Measurements from ENCODE around the gene P4HB. TPM values are rescaled to one million over a fixed set of nuclear protein-coding genes. Genes with fewer than 3 reads are reported as not detected.
A peak's percentile ranks its signal among the peaks of the same experiment; 100 is the strongest.

P4HB gene
- total RNA-seq, 6 donors from 2014 or later, result 374 to 627 (median 531) TPM

DNA sequence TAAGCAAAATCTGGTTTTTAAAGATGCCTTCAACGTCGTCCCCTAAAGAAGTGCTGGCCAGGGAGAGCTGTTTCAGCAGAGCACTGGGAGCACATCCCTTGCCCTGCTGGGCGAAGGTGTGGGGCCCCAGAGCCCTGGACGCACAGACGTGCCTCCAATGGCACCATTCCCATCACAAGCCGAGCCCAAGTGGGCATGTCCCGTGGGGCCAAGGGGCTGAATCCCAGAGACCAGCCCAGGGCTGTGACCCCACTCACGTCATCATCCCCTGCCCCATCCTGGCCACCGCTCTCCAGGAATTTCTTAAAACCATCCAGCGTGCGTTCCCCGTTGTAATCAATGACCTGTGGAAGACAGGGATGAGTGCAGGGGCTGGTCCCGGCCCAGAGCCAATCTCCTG, 15.4 kb downstream of the P4HB start:
- Histone ChIP-seq H3K9me3 (no peaks in the 10 kb centered on the region), H3K4me3 (no peak overlapping the region), H3K27ac (no peak overlapping the region), H3K36me3 (peaks cover 34 to 80% (median 64%) of the 10 kb centered on the region in 4 donors), H3K27me3 (no peaks in the 10 kb centered on the region), H3K4me1 (peaks cover 0 to 10% (median 1%) of the 10 kb centered on the region in 4 donors)
- TF ChIP-seq, protein P1, sequence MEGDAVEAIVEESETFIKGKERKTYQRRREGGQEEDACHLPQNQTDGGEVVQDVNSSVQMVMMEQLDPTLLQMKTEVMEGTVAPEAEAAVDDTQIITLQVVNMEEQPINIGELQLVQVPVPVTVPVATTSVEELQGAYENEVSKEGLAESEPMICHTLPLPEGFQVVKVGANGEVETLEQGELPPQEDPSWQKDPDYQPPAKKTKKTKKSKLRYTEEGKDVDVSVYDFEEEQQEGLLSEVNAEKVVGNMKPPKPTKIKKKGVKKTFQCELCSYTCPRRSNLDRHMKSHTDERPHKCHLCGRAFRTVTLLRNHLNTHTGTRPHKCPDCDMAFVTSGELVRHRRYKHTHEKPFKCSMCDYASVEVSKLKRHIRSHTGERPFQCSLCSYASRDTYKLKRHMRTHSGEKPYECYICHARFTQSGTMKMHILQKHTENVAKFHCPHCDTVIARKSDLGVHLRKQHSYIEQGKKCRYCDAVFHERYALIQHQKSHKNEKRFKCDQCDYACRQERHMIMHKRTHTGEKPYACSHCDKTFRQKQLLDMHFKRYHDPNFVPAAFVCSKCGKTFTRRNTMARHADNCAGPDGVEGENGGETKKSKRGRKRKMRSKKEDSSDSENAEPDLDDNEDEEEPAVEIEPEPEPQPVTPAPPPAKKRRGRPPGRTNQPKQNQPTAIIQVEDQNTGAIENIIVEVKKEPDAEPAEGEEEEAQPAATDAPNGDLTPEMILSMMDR (IDR thresholded peaks at IDR 0.05), result no peak
- no peak for TF ChIP-seq POLR2A (IDR thresholded peaks at IDR 0.05)
- TF ChIP-seq EP300 (IDR thresholded peaks at IDR 0.05), result no peak
- no peak for TF ChIP-seq POLR2AphosphoS5 (IDR thresholded peaks at IDR 0.05)
- DNase-seq, result peak in 1 of 2 donors; percentile 56
- no peak for ATAC-seq (ENCODE audit: low FRiP score in 2 of 2)
- WGBS, 2 donors, result 88 to 93% methylated on average over 13 of the region's 13 CpGs

DNA sequence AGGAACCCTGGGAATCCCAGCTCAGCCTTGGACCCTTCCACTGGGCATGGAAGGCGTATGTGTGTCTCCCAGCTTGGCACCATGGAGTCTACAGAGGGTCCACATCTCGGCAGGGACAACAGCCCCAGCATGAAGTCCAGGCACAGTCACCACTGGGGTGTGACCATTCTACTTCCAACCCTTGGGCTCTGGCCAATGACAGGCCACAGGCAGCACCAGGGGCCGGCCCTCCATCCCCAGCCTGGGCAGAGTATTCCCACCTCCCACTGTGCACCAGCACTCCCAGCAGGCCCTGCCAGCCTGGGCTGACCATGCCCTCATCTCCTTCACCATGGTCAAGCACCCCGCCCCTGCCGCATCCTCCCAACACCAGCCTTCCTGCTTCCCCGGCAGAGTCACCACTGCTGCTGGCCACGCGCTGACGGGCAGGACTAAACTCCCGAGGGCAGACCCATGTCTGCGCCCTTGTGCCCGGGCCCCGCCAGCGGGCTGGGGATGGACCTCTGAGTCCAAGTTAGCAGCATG, 15.9 kb downstream of the P4HB start:
- H3K4me3 ChIP-seq, result no peak overlapping the region
- ATAC-seq (ENCODE audit: low FRiP score in 2 of 2) (no peak), DNase-seq (peak in 1 of 2 donors; percentile 68)
- 91 to 93% methylated on average over 5 to 14 of the region's 14 CpGs for WGBS, 2 donors
- no peaks in the 10 kb centered on the region for H3K27me3 ChIP-seq
- TF ChIP-seq, protein P1 (IDR thresholded peaks at IDR 0.05), result no peak
- no peak for TF ChIP-seq POLR2AphosphoS5 (IDR thresholded peaks at IDR 0.05)
- no peak for TF ChIP-seq EP300 (IDR thresholded peaks at IDR 0.05)
- no peak for TF ChIP-seq POLR2A (IDR thresholded peaks at IDR 0.05)
- no peaks in the 10 kb centered on the region for H3K9me3 ChIP-seq
- no peak overlapping the region for H3K27ac ChIP-seq
- peaks cover 33 to 75% (median 62%) of the 10 kb centered on the region in 4 donors for H3K36me3 ChIP-seq
- H3K4me1 ChIP-seq, result peaks cover 0 to 10% (median 1%) of the 10 kb centered on the region in 4 donors

DNA sequence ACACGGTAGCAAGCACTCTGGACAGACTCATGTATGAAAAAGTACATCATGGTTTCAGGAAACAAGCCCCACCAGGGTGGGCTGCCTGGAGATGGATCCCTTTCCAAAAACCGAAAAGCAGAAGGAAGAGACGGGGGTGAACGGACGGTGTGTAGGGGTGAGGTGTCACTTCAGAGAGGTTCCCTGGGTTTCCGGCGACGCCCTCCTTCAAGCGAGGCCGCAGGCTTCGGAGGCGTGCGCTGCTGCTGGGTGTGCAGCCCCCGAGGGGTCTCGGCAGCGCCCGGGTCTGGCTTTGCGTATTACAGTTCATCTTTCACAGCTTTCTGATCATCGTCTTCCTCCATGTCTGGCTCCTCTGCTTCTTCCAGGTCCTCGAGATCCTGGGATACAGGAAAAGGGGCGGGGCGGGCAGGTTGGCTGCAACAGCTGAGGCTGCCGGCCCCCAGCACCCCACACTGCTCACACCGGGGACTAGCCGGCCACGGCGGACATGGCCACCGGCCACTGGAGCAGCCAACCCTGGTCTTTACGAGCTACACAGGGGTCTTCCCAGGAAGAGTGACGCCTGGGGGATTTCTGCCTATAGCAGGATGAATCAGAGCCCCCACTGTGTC, 16.5 kb downstream of the P4HB start:
- Histone ChIP-seq H3K4me1 (peaks cover 0 to 10% (median 1%) of the 10 kb centered on the region in 4 donors), H3K36me3 (peaks cover 31 to 69% (median 59%) of the 10 kb centered on the region in 4 donors), H3K9me3 (no peaks in the 10 kb centered on the region), H3K27me3 (no peaks in the 10 kb centered on the region), H3K27ac (no peak overlapping the region), H3K4me3 (no peak overlapping the region)
- ATAC-seq (ENCODE audit: low FRiP score in 2 of 2) (no peak), DNase-seq (peak in 1 of 2 donors; percentile 70)
- TF ChIP-seq POLR2A (IDR thresholded peaks at IDR 0.05) (no peak), POLR2AphosphoS5 (IDR thresholded peaks at IDR 0.05) (no peak), EP300 (IDR thresholded peaks at IDR 0.05) (no peak)
- TF ChIP-seq, protein P1 (IDR thresholded peaks at IDR 0.05), result no peak
- 86 to 87% methylated on average over 22 to 30 of the region's 30 CpGs for WGBS, 2 donors

DNA sequence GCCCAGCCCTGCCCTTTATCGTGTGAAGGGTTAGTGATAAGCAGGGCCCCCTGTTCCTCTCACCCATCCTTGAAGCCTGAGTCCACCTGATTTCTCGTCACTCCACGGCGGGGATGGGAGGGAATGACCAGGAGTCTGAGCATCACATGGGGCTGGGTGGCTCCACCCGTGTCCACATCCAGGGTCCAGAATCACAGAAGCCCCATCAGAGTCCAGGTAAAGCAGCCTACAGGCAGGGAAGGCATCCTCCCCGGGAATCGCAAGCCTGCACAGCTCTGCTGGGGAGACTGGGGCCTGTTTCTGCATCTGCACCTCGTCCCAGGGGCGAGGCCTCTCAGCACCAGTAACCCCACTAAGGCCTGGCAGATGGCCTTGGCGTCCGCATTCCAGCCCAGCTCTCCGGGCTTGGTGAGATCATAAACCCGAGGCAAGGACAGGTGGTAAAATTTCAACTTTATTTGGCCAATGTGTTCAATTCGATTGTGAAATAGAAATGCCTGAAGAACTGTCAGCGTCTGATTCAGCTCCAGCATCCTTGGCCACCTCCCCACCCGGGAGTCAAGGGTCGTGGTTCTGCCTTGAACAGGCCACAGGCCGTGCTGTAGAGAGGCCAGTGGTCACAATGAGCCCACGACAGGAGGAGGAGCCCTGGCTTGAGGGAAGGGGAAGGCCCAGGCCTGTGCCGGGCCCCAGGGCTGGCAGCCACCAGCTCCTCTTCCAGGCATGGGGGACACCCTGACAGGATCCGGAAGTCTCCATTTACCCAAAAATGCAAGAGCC, 17.4 kb downstream of the P4HB start:
- Histone ChIP-seq H3K36me3 (peaks cover 30 to 62% (median 53%) of the 10 kb centered on the region in 4 donors), H3K4me1 (peaks cover 0 to 10% (median 1%) of the 10 kb centered on the region in 4 donors), H3K9me3 (no peaks in the 10 kb centered on the region), H3K27ac (peak overlapping the region in 2 of 4 donors; percentile 18 to 42), H3K4me3 (no peak overlapping the region), H3K27me3 (no peaks in the 10 kb centered on the region)
- TF ChIP-seq POLR2A (IDR thresholded peaks at IDR 0.05), result no peak
- TF ChIP-seq POLR2AphosphoS5 (IDR thresholded peaks at IDR 0.05), result peak in 1 of 2 donors; percentile 39
- no peak for ATAC-seq (ENCODE audit: low FRiP score in 2 of 2)
- DNase-seq, result peak in 1 of 2 donors; percentile 50
- 66 to 80% methylated on average over 11 to 21 of the region's 21 CpGs for WGBS, 2 donors

DNA sequence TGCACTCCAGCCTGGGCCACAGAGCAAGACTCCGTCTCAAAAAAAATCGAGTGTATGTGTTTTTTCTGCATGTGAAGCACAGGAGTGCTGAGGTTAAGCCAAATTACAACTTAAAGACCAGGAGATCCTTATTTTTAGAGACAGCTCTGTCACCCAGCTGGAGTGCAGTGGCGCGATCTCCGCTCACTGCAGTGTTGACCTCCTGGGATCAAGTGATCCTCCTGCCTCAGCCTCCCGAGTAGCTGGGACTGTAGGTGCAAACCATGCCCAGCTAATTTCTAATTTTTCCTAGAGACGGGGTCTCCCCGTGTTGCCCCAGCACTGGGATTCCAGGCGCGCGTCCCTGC, 18.0 kb downstream of the P4HB start:
- Histone ChIP-seq H3K27me3 (no peaks in the 10 kb centered on the region), H3K27ac (peak overlapping the region in 2 of 4 donors; percentile 18 to 42), H3K4me3 (no peak overlapping the region), H3K36me3 (peaks cover 28 to 56% (median 47%) of the 10 kb centered on the region in 4 donors), H3K4me1 (peaks cover 0 to 10% (median 1%) of the 10 kb centered on the region in 4 donors), H3K9me3 (no peaks in the 10 kb centered on the region)
- no peak for ATAC-seq (ENCODE audit: low FRiP score in 2 of 2)
- 96% methylated on average over 11 of the region's 11 CpGs for WGBS, 2 donors
- TF ChIP-seq POLR2AphosphoS5 (IDR thresholded peaks at IDR 0.05) (no peak), EP300 (IDR thresholded peaks at IDR 0.05) (no peak), POLR2A (IDR thresholded peaks at IDR 0.05) (no peak)
- TF ChIP-seq, protein P1 (IDR thresholded peaks at IDR 0.05), result no peak
- DNase-seq, result peak in 1 of 2 donors; percentile 60

All from upper lobe of left lung (tissue), 6 donors.